Common myeloid progenitor, CD34-positive (primary cell): ENCODE measurements around the gene MICAL3.
"Not testable (repeated sequence)": the region's sequence is repeated elsewhere in the genome, so short reads cannot be mapped to it uniquely, and the experiment has no call there.

Source experiments
- CTCF ChIA-PET: fragments of 350-600 bp; sonication (Branson Sonifier 250); formaldehyde crosslinking; loops from one replicate; lab custom pipeline; 2021; ENCODE audit warnings: antibody characterized with exemption; lab: Charles Lee
- POLR2A ChIA-PET: fragments of 350-600 bp; sonication (Branson Sonifier 250); formaldehyde crosslinking; loops from one replicate; lab custom pipeline; 2021; ENCODE audit warnings: antibody characterized with exemption; lab: Charles Lee
- DNase-seq, 3 donors: peaks; one replicate each; pipeline versions ENCODE4 v3.0.0 to v3.0.0-alpha.2; 2013
- H3K27ac ChIP-seq, 2 experiments: 1 replicate in 1 of 2; 2 replicates in 1 of 2; pipeline ENCODE4 v1.7.0; 2013; ENCODE audit warnings: inconsistent platforms in 2 of 2, low read length in 2 of 2, mild to moderate bottlenecking in 2 of 2, low read depth in 1 of 2, moderate library complexity in 1 of 2; ENCODE audit not compliant: severe bottlenecking in 2 of 2, insufficient read depth in 1 of 2, poor library complexity in 1 of 2
- H3K27me3 ChIP-seq, 5 experiments: replicated peaks in 2 of 5; 1 replicate in 3 of 5; 2 replicates in 2 of 5; pipeline versions ENCODE4 v1.6.1 to v1.7.0; 2013; ENCODE audit warnings: low read length in 4 of 5, mild to moderate bottlenecking in 2 of 5, moderate library complexity in 2 of 5, inconsistent platforms in 1 of 5; ENCODE audit not compliant: insufficient read depth in 5 of 5, control insufficient read depth in 4 of 5
- H3K36me3 ChIP-seq, 4 experiments: 1 replicate in 2 of 4; 2 replicates in 2 of 4; pipeline versions ENCODE4 v1.6.1 to v1.7.0; 2013; ENCODE audit warnings: low read length in 3 of 4, control low read depth in 1 of 4, mild to moderate bottlenecking in 1 of 4; ENCODE audit not compliant: control insufficient read depth in 4 of 4, insufficient read depth in 4 of 4
- H3K4me1 ChIP-seq, 4 experiments: 1 replicate in 3 of 4; 2 replicates in 1 of 4; pipeline versions ENCODE4 v1.6.1 to v1.7.1; 2013; ENCODE audit warnings: low read length in 3 of 4, mild to moderate bottlenecking in 3 of 4, control low read depth in 1 of 4, inconsistent platforms in 1 of 4, moderate library complexity in 1 of 4; ENCODE audit not compliant: control insufficient read depth in 4 of 4, insufficient read depth in 4 of 4; ENCODE audit errors: control extremely low read depth in 1 of 4
- H3K4me3 ChIP-seq, 7 experiments: 1 replicate in 4 of 7; 2 replicates in 3 of 7; pipeline versions ENCODE4 v1.5.1 to v1.7.0; 2013; ENCODE audit warnings: mild to moderate bottlenecking in 7 of 7, low read length in 6 of 7, moderate library complexity in 6 of 7, inconsistent platforms in 2 of 7, low read depth in 2 of 7, control low read depth in 1 of 7; ENCODE audit not compliant: insufficient read depth in 4 of 7, control insufficient read depth in 1 of 7; ENCODE audit errors: extremely low read depth in 1 of 7
- H3K9me3 ChIP-seq, 5 experiments: 1 replicate in 4 of 5; 2 replicates in 1 of 5; pipeline versions ENCODE4 v1.6.1 to v1.7.1; 2013; ENCODE audit warnings: low read length in 4 of 5, mild to moderate bottlenecking in 2 of 5, inconsistent platforms in 1 of 5, low read depth in 1 of 5, moderate library complexity in 1 of 5; ENCODE audit not compliant: control insufficient read depth in 4 of 5, insufficient read depth in 2 of 5; ENCODE audit errors: control extremely low read depth in 1 of 5
- WGBS: methylation state at CpG from one replicate; pipeline ENCODE4 v1.1.5; 2013; ENCODE audit not compliant: insufficient coverage; 5-methylcytosine and 5-hydroxymethylcytosine counted together

The MICAL3 gene

GRCh38 chr22:17999851-18000250 lies 24.5 kb downstream of the MICAL3 start:
- peaks cover 0 to 16% (median 9%) of the 10 kb centered on the region in 4 experiments for H3K4me1 ChIP-seq
- DNase-seq, result no peak

GRCh38 chr22:17998913-17999312 lies 25.4 kb downstream of the MICAL3 start:
- no peaks in the 10 kb centered on the region for H3K9me3 ChIP-seq
- CTCF ChIA-PET, result interaction anchor here (1.7 kb wide), 1 partner anchor 26 kb away, joined by 5 read pairs; the partner anchor contains the start of gene MICAL3
- H3K27ac ChIP-seq, result no peak overlapping the region
- no peaks in the 10 kb centered on the region for H3K36me3 ChIP-seq
- DNase-seq, result no peak
- POLR2A ChIA-PET, result no interaction called here
- H3K4me3 ChIP-seq, result no peak overlapping the region
- WGBS, result 96% methylated on average over 6 of the region's 6 CpGs
- peaks cover 0 to 16% (median 11%) of the 10 kb centered on the region in 4 experiments for H3K4me1 ChIP-seq
- H3K27me3 ChIP-seq, result no peaks in the 10 kb centered on the region

More at GRCh38 chr22:17999851-18000250, 24.5 kb downstream of the MICAL3 start:
- CTCF ChIA-PET, result interaction anchor here (0.8 to 2.1 kb wide), 3 partner anchors 25 to 109 kb away, joined by 3 to 7 read pairs (median 5); partner anchors contain the start of gene MICAL3
- H3K36me3 ChIP-seq, result no peaks in the 10 kb centered on the region
- H3K4me3 ChIP-seq, result peak overlapping the region in 6 of 7 experiments; percentile 78 to 87 (median 83)
- 78% methylated on average over 5 of the region's 8 CpGs for WGBS
- no peak overlapping the region for H3K27ac ChIP-seq
- POLR2A ChIA-PET, result interaction anchor here (0.7 kb wide), 1 partner anchor 75 kb away, joined by 3 read pairs; no protein-coding TSS in a partner anchor
- no peaks in the 10 kb centered on the region for H3K27me3 ChIP-seq
- no peaks in the 10 kb centered on the region for H3K9me3 ChIP-seq

DNA sequence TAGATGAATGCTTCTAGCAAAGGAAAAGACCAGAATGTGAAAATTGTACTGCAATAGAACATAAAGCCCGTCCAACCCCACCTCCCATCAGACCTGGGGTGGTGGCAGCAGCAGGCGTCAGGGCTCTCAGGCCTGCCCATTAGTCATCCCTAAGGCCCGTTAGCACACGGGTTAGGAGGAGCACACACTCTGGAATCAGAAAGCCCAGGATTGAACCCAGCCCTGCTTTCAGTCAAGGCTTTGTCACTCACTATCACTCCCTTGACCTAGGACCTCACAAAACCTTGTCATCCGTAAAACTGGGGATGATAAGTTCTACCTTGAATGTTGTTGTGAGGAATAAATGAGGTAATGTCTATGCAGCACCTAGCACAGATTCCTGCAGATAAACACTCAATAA lies 26.9 kb downstream of the MICAL3 start:
- WGBS, result 100% methylated on average over 2 of the region's 5 CpGs
- H3K9me3 ChIP-seq, result no peaks in the 10 kb centered on the region
- ChIA-PET POLR2A (no interaction called here), CTCF (no interaction called here)
- H3K27me3 ChIP-seq, result no peaks in the 10 kb centered on the region
- no peak for DNase-seq
- H3K4me3 ChIP-seq, result no peak overlapping the region
- H3K27ac ChIP-seq, result no peak overlapping the region
- H3K4me1 ChIP-seq, result peaks cover 0 to 16% (median 11%) of the 10 kb centered on the region in 4 experiments
- no peaks in the 10 kb centered on the region for H3K36me3 ChIP-seq

GRCh38 chr22:17995256-17995655 lies 29.1 kb downstream of the MICAL3 start:
- WGBS, result 93% methylated on average over 3 of the region's 6 CpGs

GRCh38 chr22:17994424-17995108 lies 29.8 kb downstream of the MICAL3 start:
- Histone ChIP-seq H3K4me3 (no peak overlapping the region), H3K9me3 (no peaks in the 10 kb centered on the region), H3K4me1 (peaks cover 0 to 7% (median 3%) of the 10 kb centered on the region in 4 experiments), H3K36me3 (no peaks in the 10 kb centered on the region), H3K27me3 (no peaks in the 10 kb centered on the region), H3K27ac (no peak overlapping the region)
- POLR2A ChIA-PET, result no interaction called here
- DNase-seq, result peak in 2 of 3 donors; percentile 7 to 13
- CTCF ChIA-PET, result interaction anchor here (1.5 to 1.7 kb wide), 2 partner anchors 9 to 11 kb away, joined by 4 to 5 read pairs; no protein-coding TSS in a partner anchor
- 93% methylated on average over 3 of the region's 10 CpGs for WGBS

More at GRCh38 chr22:17995256-17995655, 29.1 kb downstream of the MICAL3 start:
- H3K4me3 ChIP-seq, H3K9me3 ChIP-seq, DNase-seq, POLR2A ChIA-PET, H3K27me3 ChIP-seq, H3K36me3 ChIP-seq, H3K27ac ChIP-seq: not testable (repeated sequence)
- CTCF ChIA-PET, result interaction anchor here (1.1 to 1.7 kb wide), 2 partner anchors 8 to 9 kb away, joined by 3 to 4 read pairs; no protein-coding TSS in a partner anchor
- peaks cover 0 to 12% (median 7%) of the 10 kb centered on the region in 4 experiments for H3K4me1 ChIP-seq

DNA sequence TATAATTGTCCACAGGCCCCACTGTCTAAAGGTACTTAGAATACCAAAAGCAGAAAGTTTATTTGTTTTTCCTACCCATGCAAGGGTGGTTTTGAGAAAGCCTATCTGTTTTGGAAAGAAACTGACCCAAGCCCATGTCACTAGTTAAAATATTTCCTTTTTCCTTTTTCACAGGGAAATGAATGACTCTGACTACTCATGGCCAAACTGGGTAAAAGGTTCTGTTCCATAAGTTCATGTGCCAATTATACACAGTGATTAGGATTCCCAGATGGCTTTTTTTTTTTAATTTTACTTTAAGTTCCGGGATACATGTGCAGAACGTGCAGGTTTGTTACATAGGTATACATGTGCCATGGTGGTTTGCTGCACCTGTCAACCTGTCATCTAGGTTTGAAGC lies 31.4 kb downstream of the MICAL3 start:
- H3K27ac ChIP-seq, DNase-seq, POLR2A ChIA-PET, H3K36me3 ChIP-seq, H3K4me1 ChIP-seq, CTCF ChIA-PET, H3K27me3 ChIP-seq, H3K9me3 ChIP-seq, H3K4me3 ChIP-seq: not testable (repeated sequence)
- no CpG with 5 or more reads among the region's 2 CpGs for WGBS

- DNase-seq, H3K36me3 ChIP-seq, H3K27ac ChIP-seq, H3K4me3 ChIP-seq, H3K27me3 ChIP-seq, H3K9me3 ChIP-seq, CTCF ChIA-PET, POLR2A ChIA-PET, H3K4me1 ChIP-seq: not testable (repeated sequence)
- WGBS, result 94% methylated on average over 2 of the region's 4 CpGs
Measured at GRCh38 chr22:17991992-17992391, 32.4 kb downstream of the MICAL3 start.
